Ascending aorta (tissue), 2 donors: ENCODE results near the gene KRTAP10-7. TPM values are rescaled to one million over a fixed set of nuclear protein-coding genes. Genes with fewer than 3 reads are reported as not detected.
"Not testable (repeated sequence)": the region's sequence is repeated elsewhere in the genome, so short reads cannot be mapped to it uniquely, and the experiment has no call there.

Experiments
- DNase-seq, 2 donors: peaks; one replicate each; pipeline ENCODE4 v3.0.0-alpha.2; 2019; ENCODE audit warnings: low spot score in 2 of 2
- H3K27ac ChIP-seq, 2 donors: fragments of 200-600 bp; sonication (generic); one replicate each; pipeline ENCODE4 v1.5.1; 2016 to 2017; ENCODE audit warnings: mild to moderate bottlenecking in 1 of 2
- H3K27me3 ChIP-seq: fragments of 200-600 bp; sonication (generic); one replicate; pipeline ENCODE4 v1.5.1; 2017
- H3K36me3 ChIP-seq, 2 donors: fragments of 200-600 bp; sonication (generic); one replicate each; pipeline ENCODE4 v1.5.1; 2016
- H3K4me1 ChIP-seq, 2 donors: fragments of 200-600 bp; sonication (generic); one replicate each; pipeline ENCODE4 v1.5.1; 2016 to 2017; ENCODE audit warnings: mild to moderate bottlenecking in 1 of 2
- H3K4me3 ChIP-seq, 2 donors: fragments of 200-600 bp; sonication (generic); one replicate each; pipeline ENCODE4 v1.5.1; 2016 to 2017; ENCODE audit warnings: mild to moderate bottlenecking in 1 of 2
- H3K9me3 ChIP-seq, 2 donors: fragments of 200-600 bp; sonication (generic); one replicate each; pipeline ENCODE4 v1.5.1; 2016
- CTCF ChIP-seq, 3 experiments: fragments of 200-600 bp in 2 of 3; fragments of 450-650 bp in 1 of 3; sonication (generic) in 2 of 3; IDR thresholded peaks; one replicate each; pipeline ENCODE4 v1.5.1; 2016 to 2019; ENCODE audit warnings: antibody characterized with exemption in 3 of 3, mild to moderate bottlenecking in 1 of 3, moderate library complexity in 1 of 3
- intact Hi-C: fragments of 100-400 bp; cut with DNase I; formaldehyde crosslinking; loops from one replicate; pipeline ENCODE4 v1.15.1; 2023
- total RNA-seq: library from RNA; depleted of rRNA; stranded (reverse); fragments of >200 nt; gene quantifications from one replicate; pipeline ENCODE4 v1.1.0, GENCODE V29; 2016

Gene KRTAP10-7
- total RNA-seq, 1 donor from 2014 or later: not detected

- intact Hi-C loops: no loop called here
- no peak for TF ChIP-seq CTCF (IDR thresholded peaks at IDR 0.05)
- H3K4me3 ChIP-seq: no peak overlapping the region
Measured at GRCh38 chr21:44628707-44629391, 28.5 kb downstream of the KRTAP10-7 start.

GRCh38 chr21:44630440-44630839 is 30.0 kb downstream of the KRTAP10-7 start:
- no peak overlapping the region for H3K4me3 ChIP-seq
- no peaks in the 10 kb centered on the region for H3K4me1 ChIP-seq
- DNase-seq: no peak
- intact Hi-C loops: no loop called here
- TF ChIP-seq CTCF (IDR thresholded peaks at IDR 0.05): no peak
- no peaks in the 10 kb centered on the region for H3K36me3 ChIP-seq
- no peaks in the 10 kb centered on the region for H3K27me3 ChIP-seq
- H3K27ac ChIP-seq: no peak overlapping the region
- H3K9me3 ChIP-seq: peaks cover 0 to 30% of the 10 kb centered on the region in 2 donors

More at GRCh38 chr21:44628707-44629391, 28.5 kb downstream of the KRTAP10-7 start:
- DNase-seq: no peak
- Histone ChIP-seq H3K36me3 (no peaks in the 10 kb centered on the region), H3K9me3 (peaks cover 0 to 33% of the 10 kb centered on the region in 2 donors), H3K27me3 (no peaks in the 10 kb centered on the region), H3K4me1 (no peaks in the 10 kb centered on the region), H3K27ac (no peak overlapping the region)

GRCh38 chr21:44632067-44632466 is 31.7 kb downstream of the KRTAP10-7 start:
- Histone ChIP-seq H3K27me3 (no peaks in the 10 kb centered on the region), H3K4me3 (no peak overlapping the region), H3K9me3 (peaks cover 0 to 30% of the 10 kb centered on the region in 2 donors), H3K36me3 (no peaks in the 10 kb centered on the region), H3K27ac (no peak overlapping the region), H3K4me1 (no peaks in the 10 kb centered on the region)
- no peak for DNase-seq
- TF ChIP-seq CTCF (IDR thresholded peaks at IDR 0.05): no peak
- intact Hi-C loops: no loop called here

- Histone ChIP-seq H3K27me3 (no peaks in the 10 kb centered on the region), H3K4me3 (no peak overlapping the region), H3K27ac (no peak overlapping the region), H3K4me1 (no peaks in the 10 kb centered on the region), H3K36me3 (no peaks in the 10 kb centered on the region), H3K9me3 (peaks cover 0 to 12% of the 10 kb centered on the region in 2 donors)
- no peak for DNase-seq
- no peak for TF ChIP-seq CTCF (IDR thresholded peaks at IDR 0.05)
- intact Hi-C loops: no loop called here
Measured at GRCh38 chr21:44636209-44637017, 36.0 kb downstream of the KRTAP10-7 start.

GRCh38 chr21:44637018-44637850 is 36.8 kb downstream of the KRTAP10-7 start, which contains the start of gene KRTAP10-10:
TSS of gene KRTAP10-10 (plus strand) at chr21:44637356. CDS start at chr21:44637418, 62 bp downstream.
- intact Hi-C loops: no loop called here
- H3K4me1 ChIP-seq: no peaks in the 10 kb centered on the region
- no peak for TF ChIP-seq CTCF (IDR thresholded peaks at IDR 0.05)
- no peak within 1 kb of the TSS for H3K4me3 ChIP-seq
- H3K27ac ChIP-seq: no peak within 1 kb of the TSS
- DNase-seq: no peak
- H3K27me3 ChIP-seq: no peaks in the 10 kb centered on the region
- no peaks in the 10 kb centered on the region for H3K36me3 ChIP-seq
- H3K9me3 ChIP-seq: peaks cover 0 to 4% of the 10 kb centered on the region in 2 donors

- H3K27me3 ChIP-seq, H3K27ac ChIP-seq, DNase-seq, H3K4me1 ChIP-seq, intact Hi-C loops, H3K4me3 ChIP-seq, H3K9me3 ChIP-seq, H3K36me3 ChIP-seq: not testable (repeated sequence)
Measured at GRCh38 chr21:44637851-44638348, 37.5 kb downstream of the KRTAP10-7 start.

- intact Hi-C loops, H3K4me1 ChIP-seq, DNase-seq, H3K4me3 ChIP-seq, H3K36me3 ChIP-seq, H3K9me3 ChIP-seq, H3K27me3 ChIP-seq, H3K27ac ChIP-seq: not testable (repeated sequence)
Measured at GRCh38 chr21:44638506-44639330, 38.3 kb downstream of the KRTAP10-7 start.
